ENCODE measurements around the gene RANBP9.

RANBP9 gene

GRCh38 chr6:13710552-13711323, 897 bp downstream of the RANBP9 start:
- H3K9me3 ChIP-seq = no peaks in the 10 kb centered on the region
- intact Hi-C loops (cut with DNase I; ENCODE audit: low total_unique reads) = loop anchor here (10.0 kb wide), 1 partner anchor 54 kb away; no protein-coding TSS in a partner anchor
- DNase-seq = peak; percentile 31 to 74

GRCh38 chr6:13709689-13710551, 1.7 kb downstream of the RANBP9 start:
- intact Hi-C loops (cut with DNase I; ENCODE audit: low total_unique reads) = loop anchor here (10.0 kb wide), 2 partner anchors 55 to 85 kb away; no protein-coding TSS in a partner anchor
- peak overlapping the region; percentile 76 to 92 for H3K4me3 ChIP-seq
- no peak for DNase-seq

More at GRCh38 chr6:13710552-13711323, 897 bp downstream of the RANBP9 start:
- Histone ChIP-seq H3K27ac (peak overlapping the region; percentile 92 to 96), H3K27me3 (no peaks in the 10 kb centered on the region), H3K36me3 (no peaks in the 10 kb centered on the region), H3K4me1 (peaks cover 0 to 34% (median 17%) of the 10 kb centered on the region in 4 donors), H3K4me3 (peak overlapping the region; percentile 76 to 92)
- TF ChIP-seq CTCF (IDR thresholded peaks at IDR 0.05) = no peak

GRCh38 chr6:13708736-13709135, 2.9 kb downstream of the RANBP9 start:
- Histone ChIP-seq H3K9me3 (no peaks in the 10 kb centered on the region), H3K27ac (peak overlapping the region; percentile 92 to 96), H3K27me3 (no peaks in the 10 kb centered on the region), H3K36me3 (no peaks in the 10 kb centered on the region), H3K4me3 (peak overlapping the region; percentile 76 to 92), H3K4me1 (peaks cover 0 to 45% (median 21%) of the 10 kb centered on the region in 4 donors)
- no peak for TF ChIP-seq CTCF (IDR thresholded peaks at IDR 0.05)
- intact Hi-C loops (cut with DNase I; ENCODE audit: low total_unique reads) = loop anchor here (10.0 kb wide), 1 partner anchor 84 kb away; no protein-coding TSS in a partner anchor
- DNase-seq = no peak

More at GRCh38 chr6:13709689-13710551, 1.7 kb downstream of the RANBP9 start:
- H3K4me1 ChIP-seq = peaks cover 0 to 34% (median 17%) of the 10 kb centered on the region in 4 donors
- TF ChIP-seq CTCF (IDR thresholded peaks at IDR 0.05) = no peak
- H3K9me3 ChIP-seq = no peaks in the 10 kb centered on the region
- H3K27ac ChIP-seq = peak overlapping the region; percentile 92 to 96
- H3K36me3 ChIP-seq = no peaks in the 10 kb centered on the region
- no peaks in the 10 kb centered on the region for H3K27me3 ChIP-seq

- DNase-seq = no peak
- TF ChIP-seq CTCF (IDR thresholded peaks at IDR 0.05) = no peak
- Histone ChIP-seq H3K27ac (no peak overlapping the region), H3K36me3 (no peaks in the 10 kb centered on the region), H3K4me1 (peaks cover 0 to 64% (median 23%) of the 10 kb centered on the region in 4 donors), H3K9me3 (no peaks in the 10 kb centered on the region), H3K27me3 (no peaks in the 10 kb centered on the region), H3K4me3 (no peak overlapping the region)
- intact Hi-C loops (cut with DNase I; ENCODE audit: low total_unique reads) = loop anchor here (10.0 kb wide), 1 partner anchor 79 kb away; no protein-coding TSS in a partner anchor
These were observed 8.1 kb downstream of the RANBP9 start for GRCh38 chr6:13703496-13703895.

- intact Hi-C loops (cut with DNase I; ENCODE audit: low total_unique reads) = loop anchor here (10.0 kb wide), 1 partner anchor 78 kb away; no protein-coding TSS in a partner anchor
- peaks cover 0 to 64% (median 17%) of the 10 kb centered on the region in 4 donors for H3K4me1 ChIP-seq
These were observed 8.8 kb downstream of the RANBP9 start for GRCh38 chr6:13702809-13703302.

More at GRCh38 chr6:13702809-13703302, 8.8 kb downstream of the RANBP9 start:
- DNase-seq = no peak
- Histone ChIP-seq H3K27ac (no peak overlapping the region), H3K4me3 (no peak overlapping the region), H3K36me3 (no peaks in the 10 kb centered on the region), H3K27me3 (no peaks in the 10 kb centered on the region), H3K9me3 (no peaks in the 10 kb centered on the region)
- TF ChIP-seq CTCF (IDR thresholded peaks at IDR 0.05) = no peak
